K562 (cell line): ENCODE data around the gene RASL10B. TPM values are rescaled to one million over a fixed set of nuclear protein-coding genes. Genes with fewer than 3 reads are reported as not detected.

Source experiments
- ATAC-seq: fragments of 200-7000 bp; cut with Tn5 transposase; 3 replicates; pipeline ENCODE4 v1.9.1; 2020; ENCODE audit warnings: moderate library complexity
- BruUV-seq: library from RNA; stranded (reverse); fragments of 400-500 nt; replicated peaks from 2 replicates; lab custom pipeline; 2021; lab: Mats Ljungman, UMichigan
- CTCF ChIA-PET: fragments of 300-600 bp; formaldehyde crosslinking; extraction: SDS; loops from one replicate; lab custom pipeline; 2021; ENCODE audit warnings: low intra/inter-chr PET ratio; lab: Yijun Ruan, JAX
- POLR2A ChIA-PET: fragments of 300-600, 350-650 bp; sonication (Branson Sonifier 250); formaldehyde crosslinking; extraction: SDS; loops from one replicate; lab custom pipeline; 2021; ENCODE audit warnings: antibody characterized with exemption, inconsistent platforms; lab: Yijun Ruan, JAX
- DNase-seq, 4 experiments: peaks; one replicate each; pipeline versions ENCODE4 v3.0.0 to v3.0.0-alpha.2; 2011 to 2018; ENCODE audit warnings: low spot score in 3 of 4, mixed read lengths in 3 of 4; ENCODE audit errors: extremely low read depth in 1 of 4
- FAIRE-seq: peaks from 2 replicates; lab custom pipeline; 2011; peaks lifted over from hg19 to GRCh38; lab: Jason Lieb, UNC
- H2AFZ ChIP-seq: 2 replicates; pipeline ENCODE4 v1.6.0; 2011; ENCODE audit warnings: low read depth, low read length, control low read depth, inconsistent platforms
- H3K27ac ChIP-seq: fragments of 200-600 bp; 3 replicates; pipeline ENCODE4 v1.8.0; 2011; ENCODE audit warnings: low read depth, mild to moderate bottlenecking, control low read depth, inconsistent platforms, low read length, moderate library complexity, mixed read lengths; ENCODE audit errors: extremely low read depth
- H3K27me3 ChIP-seq, 2 experiments: fragments of 300-600 bp in 1 of 2; 2 replicates in 1 of 2; 3 replicates in 1 of 2; pipeline versions ENCODE4 v1.6.0 to v1.8.0; 2011; ENCODE audit warnings: inconsistent platforms in 2 of 2, low read length in 2 of 2, mild to moderate bottlenecking in 1 of 2, mixed read lengths in 1 of 2, moderate library complexity in 1 of 2; ENCODE audit not compliant: control insufficient read depth in 2 of 2, insufficient read depth in 2 of 2
- H3K36me3 ChIP-seq: fragments of 300-600 bp; 3 replicates; pipeline ENCODE4 v1.8.0; 2011; ENCODE audit warnings: mild to moderate bottlenecking, low read length, inconsistent platforms; ENCODE audit not compliant: control insufficient read depth, insufficient read depth
- H3K4me1 ChIP-seq, 2 experiments: fragments of 200-600 bp in 1 of 2; replicated peaks in 1 of 2; 2 replicates in 1 of 2; 3 replicates in 1 of 2; pipeline versions ENCODE4 v1.5.1 to v1.8.0; 2011; ENCODE audit warnings: inconsistent platforms in 2 of 2, low read length in 2 of 2, mild to moderate bottlenecking in 1 of 2, mixed read lengths in 1 of 2, moderate library complexity in 1 of 2; ENCODE audit not compliant: control insufficient read depth in 2 of 2, insufficient read depth in 2 of 2
- H3K4me2 ChIP-seq: 2 replicates; pipeline ENCODE4 v1.6.1; 2011; ENCODE audit warnings: low read length, control low read depth, inconsistent platforms, mixed read lengths; ENCODE audit not compliant: insufficient read depth
- H3K4me3 ChIP-seq: fragments of 200-600 bp; sonication (generic), shearing (Covaris generic); 2 replicates; pipeline ENCODE4 v1.5.1; 2016; ENCODE audit warnings: control low read depth, inconsistent platforms
- H3K79me2 ChIP-seq: fragments of 200-600 bp; 3 replicates; pipeline ENCODE4 v1.8.0; 2011; ENCODE audit warnings: low read length, inconsistent platforms; ENCODE audit not compliant: control insufficient read depth, insufficient read depth
- H3K9ac ChIP-seq, 2 experiments: 2 replicates each; pipeline versions ENCODE4 v1.6.0 to v1.6.1; 2011; ENCODE audit warnings: low read depth in 2 of 2, low read length in 2 of 2, control low read depth in 1 of 2, inconsistent platforms in 1 of 2, mild to moderate bottlenecking in 1 of 2, mixed read lengths in 1 of 2; ENCODE audit not compliant: insufficient read depth in 1 of 2
- H3K9me1 ChIP-seq: one replicate; pipeline ENCODE4 v1.6.0; 2011; ENCODE audit warnings: inconsistent platforms, mild to moderate bottlenecking, low read length, moderate library complexity; ENCODE audit not compliant: control insufficient read depth, insufficient read depth
- H3K9me3 ChIP-seq: replicated peaks from 2 replicates; pipeline ENCODE4 v1.5.1; 2011; ENCODE audit warnings: low read depth, low read length, inconsistent platforms; ENCODE audit not compliant: control insufficient read depth, insufficient read depth
- H4K20me1 ChIP-seq: replicated peaks from 2 replicates; pipeline ENCODE4 v1.6.1; 2011; ENCODE audit warnings: low read length, inconsistent platforms, mixed read lengths; ENCODE audit not compliant: control insufficient read depth, insufficient read depth
- CC2D1A ChIP-seq: fragments of 450-650 bp; IDR thresholded peaks from 2 replicates; pipeline ENCODE4 v1.6.1; 2017; ENCODE audit warnings: mild to moderate bottlenecking
- CREM ChIP-seq: IDR thresholded peaks from 2 replicates; pipeline ENCODE4 v1.6.1; 2014; ENCODE audit warnings: antibody characterized with exemption, low read depth
- EGR1 ChIP-seq: fragments of 450-650 bp; conservative IDR thresholded peaks from 2 replicates; pipeline ENCODE4 v1.6.1; 2017; ENCODE audit warnings: mild to moderate bottlenecking
- HMBOX1 ChIP-seq: sonication (generic); IDR thresholded peaks from 2 replicates; pipeline ENCODE4 v1.6.1; 2016
- RB1 ChIP-seq: fragments of 450-650 bp; IDR thresholded peaks from 2 replicates; pipeline ENCODE4 v1.6.1; 2017; ENCODE audit warnings: low read depth, mild to moderate bottlenecking
- RCOR1 ChIP-seq, 2 experiments: IDR thresholded peaks; 2 replicates each; pipeline ENCODE4 v1.6.1; 2012; ENCODE audit warnings: low read depth in 2 of 2, low read length in 2 of 2, borderline replicate concordance in 1 of 2, improper control_type of control experiment in 1 of 2
- RNF219 ChIP-seq: fragments of 250-450 bp; sonication (Bioruptor Pico); IDR thresholded peaks from 2 replicates; pipeline ENCODE4 v1.5.0; 2022; ENCODE audit warnings: mild to moderate bottlenecking
- SMC3 ChIP-seq: conservative IDR thresholded peaks from 2 replicates; pipeline ENCODE4 v1.6.1; 2011; ENCODE audit warnings: low read depth, low read length, improper control_type of control experiment; ENCODE audit not compliant: insufficient read depth
- STAG1 ChIP-seq: sonication (generic); formaldehyde crosslinking; IDR thresholded peaks from 2 replicates; pipeline ENCODE4 v1.5.0; 2020; ENCODE audit warnings: missing genetic modification reagents, borderline replicate concordance
- UBTF ChIP-seq, 2 experiments: IDR thresholded peaks; 2 replicates each; pipeline ENCODE4 v1.6.1; 2012; ENCODE audit warnings: improper control_type of control experiment in 2 of 2, low read depth in 2 of 2, low read length in 2 of 2, borderline replicate concordance in 1 of 2
- VEZF1 ChIP-seq: fragments of 200-800 bp; sonication (Bioruptor generic); IDR thresholded peaks from 2 replicates; pipeline ENCODE4 v1.6.1; 2017; ENCODE audit warnings: missing genetic modification characterization, missing compliant biosample characterization
- YBX1 ChIP-seq: fragments of 450-650 bp; IDR thresholded peaks from 2 replicates; pipeline ENCODE4 v1.7.1; 2016; ENCODE audit warnings: mild to moderate bottlenecking
- ZNF23 ChIP-seq: fragments of 250-450 bp; sonication (Bioruptor Pico); IDR thresholded peaks from 2 replicates; pipeline ENCODE4 v1.4.0; 2020; ENCODE audit warnings: mild to moderate bottlenecking
- ZNF507 ChIP-seq: conservative IDR thresholded peaks from 2 replicates; pipeline ENCODE4 v1.6.1; 2017; ENCODE audit warnings: missing genetic modification characterization, missing compliant biosample characterization
- WGBS: fragments of 100-300 bp; shearing (Covaris generic); methylation state at CpG from one replicate; pipeline ENCODE4 v1.1.6; 2016; ENCODE audit warnings: low coverage, mixed read lengths; ENCODE audit not compliant: insufficient coverage; ENCODE audit errors: missing lambda C conversion rate; 5-methylcytosine and 5-hydroxymethylcytosine counted together
- in situ Hi-C: fragments of 300-500 bp; cut with MboI; formaldehyde crosslinking; loops from 4 replicates; pipeline ENCODE4 v1.15.0; 2018; ENCODE audit warnings: inconsistent platforms, mixed read lengths
- intact Hi-C: fragments of 100-400 bp; cut with micrococcal nuclease; formaldehyde crosslinking; loops from 2 replicates; pipeline ENCODE4 v1.14.2; 2022
- polyA plus RNA-seq, 8 experiments: library from polyadenylated mRNA; depleted of rRNA in 4 of 8; stranded (reverse) in 5 of 8; unstranded in 3 of 8; fragments of >200 nt; fragmentation: Nextera tagmentation in 2 of 8; fragmentation: Illumina TruSeq in 1 of 8; extraction: Ambion mirVana in 2 of 8; extraction: Trizol in 1 of 8; gene quantifications; 2 replicates each; pipeline versions ENCODE4 v1.2.1 to v1.2.3, GENCODE V29; 2011 to 2014; ENCODE audit warnings: inconsistent platforms in 1 of 8, missing spikeins in 1 of 8
- total RNA-seq, 7 experiments: library from RNA; depleted of rRNA in 6 of 7; stranded (reverse); fragments of >200 nt in 6 of 7; fragmentation: Illumina TruSeq in 2 of 7; extraction: Trizol in 2 of 7; gene quantifications; 2 replicates each; pipeline versions ENCODE4 v1.2.1 to v1.2.3, GENCODE V29; 2011 to 2021; ENCODE audit warnings: low replicate concordance in 1 of 7

Gene RASL10B
- total and polyA plus RNA-seq, 9 of the 15 experiments (the other 6 are each of a cell fraction or from before 2014, with no cell fraction given) = 0.04 to 0.31 (median 0.14) TPM; not detected in 2

GRCh38 chr17:35747540-35748017, 16.1 kb downstream of the RASL10B start:
- Histone ChIP-seq H2AFZ (no peak overlapping the region), H3K27ac (no peak overlapping the region), H3K36me3 (no peaks in the 10 kb centered on the region), H3K4me2 (peak overlapping the region; percentile 1; the same call in 1 of the 2 replicates), H3K9me1 (no peaks in the 10 kb centered on the region), H3K9me3 (no peaks in the 10 kb centered on the region), H3K79me2 (no peaks in the 10 kb centered on the region), H3K4me1 (peaks cover 11 to 19% of the 10 kb centered on the region in 2 experiments; a peak in 4 of 5 replicates), H3K4me3 (no peak overlapping the region), H3K9ac (0 out of 4 replicates have a peak overlapping the region, but pooled peaks of 1 of the 2 experiments have one; percentile 10), H4K20me1 (peaks cover 17% of the 10 kb centered on the region; the same call in 1 of the 2 replicates), H3K27me3 (peaks cover 10 to 67% of the 10 kb centered on the region in 2 experiments; a peak in 4 of 5 replicates)
- DNase-seq (peak; percentile 78 to 87 (median 83)), FAIRE-seq (no peak), ATAC-seq (peak; percentile 89)
- WGBS = 5% methylated on average over 11 of the region's 12 CpGs
- intact Hi-C loops = loop anchor here (2.0 to 5.0 kb wide), 5 partner anchors 135 to 577 kb away; partner anchors contain the start of gene SLFN12L
- no TSS peak for BruUV-seq
- ChIA-PET CTCF (interaction anchor here (0.7 to 2.0 kb wide), 6 partner anchors 134 to 1205 kb away, joined by 3 to 16 read pairs (median 6); no protein-coding TSS in a partner anchor), POLR2A (interaction anchor here (0.6 to 1.3 kb wide), 6 partner anchors 20 to 537 kb away, joined by 3 to 5 read pairs (median 4); partner anchors contain the start of gene TAF15)
- in situ Hi-C loops = loop anchor here (5.0 to 25.0 kb wide), 4 partner anchors 190 to 1310 kb away; partner anchors contain the start of genes NLE1 and UNC45B
- TF ChIP-seq VEZF1 (CRISPR knock-in tag) (peak; percentile 39; the same call in 1 of the 2 replicates), ZNF23 (no peak), CREM (peak; percentile 30; the same call in 1 of the 2 replicates), UBTF (IDR thresholded peaks at IDR 0.05; ENCODE audit: borderline replicate concordance in 1 of 2, low read depth in 2 of 2, low read length in 2 of 2) (no peak), ZNF507 (tag) (no peak), RB1 (0 out of 2 replicates have a peak, but pooled peaks have one; percentile 44), RCOR1 (IDR thresholded peaks at IDR 0.05; ENCODE audit: borderline replicate concordance in 1 of 2, low read depth in 2 of 2, low read length in 2 of 2) (peak in 1 of 2 experiments; percentile 20; a peak in 1 of 4 replicates), STAG1 (CRISPR knock-in tag) (peak; percentile 90), CC2D1A (peak; percentile 80), HMBOX1 (no peak), YBX1 (no peak), SMC3 (peak; percentile 88), RNF219 (no peak), EGR1 (peak; percentile 36; the same call in 1 of the 2 replicates)
